GM19239 (cell line): ENCODE data around the gene MGAT5B.
"Not testable (repeated sequence)": the region's sequence is repeated elsewhere in the genome, so short reads cannot be mapped to it uniquely, and the experiment has no call there.

Source experiments
- DNase-seq: peaks from one replicate; pipeline ENCODE4 v3.0.0; 2011; ENCODE audit warnings: low spot score; ENCODE audit not compliant: insufficient read length
- FAIRE-seq: peaks from 2 replicates; lab custom pipeline; 2011; peaks lifted over from hg19 to GRCh38; lab: Jason Lieb, UNC

Gene MGAT5B

GRCh38 chr17:76868176-76868668 lies at the start of gene MGAT5B:
MGAT5B (plus strand) TSS chr17:76868404; CDS start chr17:76869030, 626 bp downstream.
- DNase-seq (peak; percentile 98), FAIRE-seq (no peak)

- DNase-seq = no peak
- no peak for FAIRE-seq
These were observed 48.2 kb upstream of the MGAT5B start for GRCh38 chr17:76820039-76820438.

- no peak for DNase-seq
- no peak for FAIRE-seq
These were observed 47.6 kb upstream of the MGAT5B start for GRCh38 chr17:76820561-76820960.

- no peak for FAIRE-seq
These were observed 45.9 kb upstream of the MGAT5B start for GRCh38 chr17:76822184-76822778.

GRCh38 chr17:76824093-76824492 lies 44.1 kb upstream of the MGAT5B start:
- DNase-seq = no peak

More at GRCh38 chr17:76822184-76822778, 45.9 kb upstream of the MGAT5B start:
- no peak for DNase-seq

GRCh38 chr17:76826330-76827068 lies 41.7 kb upstream of the MGAT5B start:
- no peak for DNase-seq
- FAIRE-seq = no peak

More at GRCh38 chr17:76824093-76824492, 44.1 kb upstream of the MGAT5B start:
- FAIRE-seq = no peak

GRCh38 chr17:76827736-76828135 lies 40.5 kb upstream of the MGAT5B start:
- no peak for DNase-seq

GRCh38 chr17:76830987-76831715 lies 37.1 kb upstream of the MGAT5B start:
- FAIRE-seq (no peak), DNase-seq (no peak)

More at GRCh38 chr17:76827736-76828135, 40.5 kb upstream of the MGAT5B start:
- no peak for FAIRE-seq

- FAIRE-seq = no peak
- DNase-seq = no peak
These were observed 35.1 kb upstream of the MGAT5B start for GRCh38 chr17:76833034-76833644.

GRCh38 chr17:76833747-76834146 lies 34.5 kb upstream of the MGAT5B start:
- FAIRE-seq (no peak), DNase-seq (no peak)

- no peak for FAIRE-seq
- no peak for DNase-seq
These were observed 33.3 kb upstream of the MGAT5B start for GRCh38 chr17:76834870-76835269.

- no peak for FAIRE-seq
These were observed 27.8 kb upstream of the MGAT5B start for GRCh38 chr17:76840443-76840767.

GRCh38 chr17:76840884-76841775 lies 27.1 kb upstream of the MGAT5B start:
- DNase-seq (no peak), FAIRE-seq (no peak)

More at GRCh38 chr17:76840443-76840767, 27.8 kb upstream of the MGAT5B start:
- no peak for DNase-seq

- FAIRE-seq = no peak
- no peak for DNase-seq
These were observed 26.3 kb upstream of the MGAT5B start for GRCh38 chr17:76841776-76842405.

- FAIRE-seq, DNase-seq: not testable (repeated sequence)
These were observed 25.1 kb upstream of the MGAT5B start for GRCh38 chr17:76843068-76843467.

GRCh38 chr17:76843703-76844484 lies 24.3 kb upstream of the MGAT5B start:
- DNase-seq (no peak), FAIRE-seq (no peak)

GRCh38 chr17:76844485-76844829 lies 23.7 kb upstream of the MGAT5B start:
- no peak for DNase-seq
- no peak for FAIRE-seq

GRCh38 chr17:76844846-76845245 lies 23.4 kb upstream of the MGAT5B start:
- no peak for DNase-seq
- FAIRE-seq = no peak
